HCT116 (cell line): ENCODE results near the gene MAB21L3.

Experiments
- CBX3 ChIP-seq: IDR thresholded peaks from 2 replicates; pipeline ENCODE4 v1.6.1; 2012; ENCODE audit warnings: low read depth
- CTCF ChIP-seq, 3 experiments: fragments of 200-600 bp in 1 of 3; sonication (generic) in 1 of 3; IDR thresholded peaks in 2 of 3; conservative IDR thresholded peaks in 1 of 3; 2 replicates each; pipeline ENCODE4 v1.5.1; 2012 to 2017; ENCODE audit warnings: low read depth in 2 of 3, low read length in 2 of 3, antibody characterized with exemption in 1 of 3, borderline replicate concordance in 1 of 3, control low read depth in 1 of 3, mild to moderate bottlenecking in 1 of 3, mixed read lengths in 1 of 3, mixed run types in 1 of 3, moderate library complexity in 1 of 3; ENCODE audit not compliant: insufficient read depth in 1 of 3
- EZH2 ChIP-seq: fragments of 200-600 bp; sonication (generic); IDR thresholded peaks from 2 replicates; pipeline ENCODE4 v1.6.1; 2017; ENCODE audit warnings: antibody characterized with exemption, mixed run types
- EZH2phosphoT487 ChIP-seq: fragments of 200-600 bp; IDR thresholded peaks from 2 replicates; pipeline ENCODE4 v1.6.1; 2018; ENCODE audit warnings: antibody characterized with exemption, borderline replicate concordance
- FOSL1 ChIP-seq: IDR thresholded peaks from 2 replicates; pipeline ENCODE4 v1.6.1; 2012; ENCODE audit warnings: low read depth
- POLR2A ChIP-seq: IDR thresholded peaks from 2 replicates; pipeline ENCODE4 v1.7.0; 2011; ENCODE audit warnings: borderline replicate concordance; ENCODE audit not compliant: insufficient read depth, insufficient read length; ENCODE audit errors: extremely low read depth
- POLR2AphosphoS5 ChIP-seq: IDR thresholded peaks from 2 replicates; pipeline ENCODE4 v1.6.1; 2011; ENCODE audit warnings: mild to moderate bottlenecking, low read depth, low read length, moderate library complexity
- RAD21 ChIP-seq: IDR thresholded peaks from 2 replicates; pipeline ENCODE4 v1.6.1; 2012; ENCODE audit warnings: low read depth, mild to moderate bottlenecking
- SIN3A ChIP-seq: IDR thresholded peaks from 2 replicates; pipeline ENCODE4 v1.6.1; 2012; ENCODE audit warnings: low read depth
- SP1 ChIP-seq: IDR thresholded peaks from 2 replicates; pipeline ENCODE4 v1.6.1; 2012; ENCODE audit warnings: low read depth
- SRF ChIP-seq: IDR thresholded peaks from 2 replicates; pipeline ENCODE4 v1.6.1; 2012; ENCODE audit warnings: low read depth
- YY1 ChIP-seq: IDR thresholded peaks from 2 replicates; pipeline ENCODE4 v1.6.1; 2011; ENCODE audit warnings: low read length, low read depth, moderate library complexity, mild to moderate bottlenecking; ENCODE audit not compliant: insufficient replicate concordance; ENCODE audit errors: extremely low read depth
- ZBTB33 ChIP-seq: IDR thresholded peaks from 2 replicates; pipeline ENCODE4 v1.6.1; 2011; ENCODE audit warnings: mild to moderate bottlenecking, low read length, moderate library complexity; ENCODE audit not compliant: insufficient replicate concordance; ENCODE audit errors: extremely low read depth
- ZFX ChIP-seq: fragments of 450-650 bp; IDR thresholded peaks from 2 replicates; pipeline ENCODE4 v1.6.1; 2017

- no peak; the same call in 1 of the 2 replicates for TF ChIP-seq FOSL1
- no peak for TF ChIP-seq CTCF (IDR thresholded peaks at IDR 0.05 in 2 of 3, conservative IDR thresholded peaks at IDR 0.05 in 1 of 3; ENCODE audit: borderline replicate concordance in 1 of 3, insufficient read depth in 1 of 3, low read depth in 2 of 3, low read length in 2 of 3)
- no peak for TF ChIP-seq POLR2AphosphoS5
- no peak for TF ChIP-seq EZH2phosphoT487
- no peak for TF ChIP-seq EZH2
- no peak for TF ChIP-seq RAD21
- TF ChIP-seq ZBTB33, result no peak
- TF ChIP-seq SRF, result no peak
- no peak for TF ChIP-seq POLR2A
- TF ChIP-seq SP1, result no peak
- TF ChIP-seq CBX3, result no peak
- TF ChIP-seq YY1, result no peak
- no peak for TF ChIP-seq SIN3A
- TF ChIP-seq ZFX, result no peak
Observed at GRCh38 chr1:116067566-116067890, 43.7 kb upstream of the MAB21L3 start.
